ENCODE measurements around the gene TPM3.

DNA sequence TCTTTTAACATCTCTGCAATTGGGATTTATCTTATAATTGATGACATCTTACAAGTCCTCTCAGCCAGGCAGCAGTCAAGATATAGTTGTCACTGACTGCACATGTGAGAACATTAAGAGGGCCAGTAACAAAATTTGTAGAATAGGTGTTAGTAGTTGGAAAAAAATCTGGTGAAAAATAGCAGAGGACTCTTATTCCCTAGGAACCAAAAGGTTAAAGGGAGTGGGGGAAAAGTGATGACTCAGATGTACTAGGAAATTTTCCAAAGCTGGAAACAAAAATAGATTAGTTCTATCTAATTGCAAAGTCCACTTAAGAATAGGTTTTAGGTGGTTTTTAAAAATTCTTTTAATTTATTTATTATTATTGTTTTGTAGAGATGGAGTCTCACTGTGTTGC lies 40.6 kb downstream of the TPM3 start:
- TF ChIP-seq POU2F2 (IDR thresholded peaks at IDR 0.05; ENCODE audit: borderline replicate concordance, low read depth, low read length) = no peak
- TF ChIP-seq MTA3 (IDR thresholded peaks at IDR 0.05; ENCODE audit: borderline replicate concordance, low read length) = no peak
- TF ChIP-seq CTCF (IDR thresholded peaks at IDR 0.05 in 2 of 3, conservative IDR thresholded peaks at IDR 0.05 in 1 of 3; ENCODE audit: control insufficient read depth in 2 of 3, extremely low read depth in 1 of 3, insufficient read depth in 1 of 3, low read depth in 3 of 3, low read length in 3 of 3) = no peak
- no peak for TF ChIP-seq ZZZ3 (IDR thresholded peaks at IDR 0.05; ENCODE audit: control insufficient read depth, insufficient read length, low read depth)
- no peak for TF ChIP-seq ELK1 (IDR thresholded peaks at IDR 0.05; ENCODE audit: low read depth, low read length)
- no peak for TF ChIP-seq POLR2AphosphoS5 (IDR thresholded peaks at IDR 0.05; ENCODE audit: low read length)
- TF ChIP-seq TARDBP (IDR thresholded peaks at IDR 0.05; ENCODE audit: borderline replicate concordance) = no peak
- TF ChIP-seq SIX5 (IDR thresholded peaks at IDR 0.05; ENCODE audit: low read depth, low read length, severe bottlenecking) = no peak
- TF ChIP-seq RFX5 (IDR thresholded peaks at IDR 0.05; ENCODE audit: low read depth, low read length) = no peak
- no peak for TF ChIP-seq MTA2 (IDR thresholded peaks at IDR 0.05; ENCODE audit: low read depth)
- no peak for TF ChIP-seq POLR2A (IDR thresholded peaks at IDR 0.05; ENCODE audit: low read depth, low read length)
- TF ChIP-seq SP1 (IDR thresholded peaks at IDR 0.05; ENCODE audit: low read depth, low read length) = no peak

All from GM12878 (cell line).